Adrenal gland (tissue), 12 donors: Measurements from ENCODE around the gene ZNF20. TPM values are rescaled to one million over a fixed set of nuclear protein-coding genes. Genes with fewer than 3 reads are reported as not detected.

Experiments
- DNase-seq, 7 donors: peaks; one replicate each; pipeline ENCODE4 v3.0.0-alpha.2; 2019 to 2020
- H3K27ac ChIP-seq, 5 donors: fragments of 200-600 bp; sonication (generic) in 4 of 5; 1 replicate in 3 of 5; 2 replicates in 2 of 5; pipeline versions ENCODE4 v1.5.1 to v1.8.0; 2016 to 2020; ENCODE audit warnings: mild to moderate bottlenecking in 1 of 5
- H3K27me3 ChIP-seq: fragments of 200-600 bp; 2 replicates; pipeline ENCODE4 v1.8.0; 2021
- H3K36me3 ChIP-seq, 2 donors: fragments of 200-600 bp; replicated peaks in 1 of 2; 1 replicate in 1 of 2; 2 replicates in 1 of 2; pipeline versions ENCODE4 v1.5.1 to v1.8.0; 2018 to 2022
- H3K4me1 ChIP-seq, 2 donors: fragments of 200-600 bp; replicated peaks in 1 of 2; 1 replicate in 1 of 2; 2 replicates in 1 of 2; pipeline versions ENCODE4 v1.5.1 to v1.8.0; 2018 to 2021
- H3K4me3 ChIP-seq, 4 donors: fragments of 200-600 bp; sonication (generic) in 3 of 4; one replicate each; pipeline ENCODE4 v1.5.1; 2016 to 2018
- H3K9me3 ChIP-seq, 3 donors: fragments of 200-600 bp; sonication (generic) in 1 of 3; replicated peaks in 1 of 3; 1 replicate in 2 of 3; 2 replicates in 1 of 3; pipeline versions ENCODE4 v1.5.1 to v1.8.0; 2016 to 2021
- CTCF ChIP-seq, 6 experiments: fragments of 450-650 bp in 4 of 6; fragments of 200-600 bp in 2 of 6; sonication (generic) in 1 of 6; IDR thresholded peaks; 1 replicate in 5 of 6; 2 replicates in 1 of 6; pipeline versions ENCODE4 v1.5.1 to v1.8.0; 2016 to 2021; ENCODE audit warnings: antibody characterized with exemption in 6 of 6, mild to moderate bottlenecking in 2 of 6, moderate library complexity in 1 of 6
- POLR2A ChIP-seq, 2 donors: fragments of 450-650 bp; IDR thresholded peaks; one replicate each; pipeline ENCODE4 v1.6.1; 2017; ENCODE audit warnings: antibody characterized with exemption in 2 of 2, mild to moderate bottlenecking in 2 of 2, moderate library complexity in 1 of 2
- WGBS, 4 donors: extraction: QIAGEN DNeasy Blood & Tissue Kit in 2 of 4; methylation state at CpG; one replicate each; pipeline versions ENCODE4 v1.1.5 to v1.1.7; 2013 to 2017; 5-methylcytosine and 5-hydroxymethylcytosine counted together
- intact Hi-C, 2 donors: fragments of 100-400 bp; cut with DNase I; formaldehyde crosslinking; loops; one replicate each; pipeline versions ENCODE4 v1.14.1 to v1.15.0; 2022 to 2023
- polyA plus RNA-seq, 3 donors: library from polyadenylated mRNA; stranded (reverse); fragments of 200-250 nt in 2 of 3; fragments of 350-450 nt in 1 of 3; fragmentation: Illumina TruSeq in 1 of 3; extraction: RNeasy Lipid Tissue Mini Kit (QIAGEN cat#74804) in 1 of 3; gene quantifications; one replicate each; pipeline ENCODE4 v1.2.3, GENCODE V29; 2013 to 2014
- total RNA-seq, 9 donors: library from RNA; depleted of rRNA in 4 of 9; stranded (reverse); fragments of >200 nt in 4 of 9; fragments of 120-200 nt in 1 of 9; fragmentation: NEBNext Ultra II Directional in 1 of 9; extraction: Animal tissue kit (Norgen Biotek cat#: 25700) in 1 of 9; gene quantifications; one replicate each; pipeline versions ENCODE4 v1.1.0 to v1.2.4, GENCODE V29; 2013 to 2023
- donor health status: healthy with polysubstance abuse.
- donor health status: Bipolar disorder and iron deficiency.
- donor health status: DM: yes; HTN: yes; CAD: no.
- donor health status: DM: no; HTN: no; CAD: no.
- donor health status: DM: no; HTN: no; CAD: no.
- donor health status: DM: yes; HTN: yes; CAD: no.

ZNF20 gene
- total and polyA plus RNA-seq, 12 donors, result 1.2 to 8.8 (median 3.9) TPM

GRCh38 chr19:12163826-12164225 is 23.7 kb upstream of the ZNF20 start:
- Histone ChIP-seq H3K27ac (peak overlapping the region; percentile 88 to 98 (median 92)), H3K9me3 (no peaks in the 10 kb centered on the region), H3K27me3 (no peaks in the 10 kb centered on the region), H3K4me1 (peaks cover 13 to 32% of the 10 kb centered on the region in 2 donors), H3K36me3 (peaks cover 0 to 5% of the 10 kb centered on the region in 2 donors), H3K4me3 (peak overlapping the region in 2 of 4 donors; percentile 75 to 94)
- peak in 2 of 7 donors; percentile 21 to 31 for DNase-seq
- WGBS, 4 donors, result 1 to 10% (median 9%) methylated on average over 2 of the region's 2 CpGs
- intact Hi-C loops, result loop anchor here in 1 of 2 donors (5.0 kb wide), 1 partner anchor 133 kb away; no protein-coding TSS in a partner anchor
- TF ChIP-seq CTCF (IDR thresholded peaks at IDR 0.05) (no peak), POLR2A (IDR thresholded peaks at IDR 0.05) (no peak)

- H3K4me3 ChIP-seq, result peak within 1 kb of the TSS; percentile 1 to 94 (median 84)
- TF ChIP-seq CTCF (IDR thresholded peaks at IDR 0.05), result no peak
- peak; percentile 85 to 93 for TF ChIP-seq POLR2A (IDR thresholded peaks at IDR 0.05)
- whole genome bisulfite sequencing, 4 donors, result 0 to 1% (median 0%) methylated on average over 8 to 57 of the region's 57 CpGs
- intact Hi-C loops, result loop anchor here in 1 of 2 donors (5.0 kb wide), 1 partner anchor 134 kb away; no protein-coding TSS in a partner anchor
- no peaks in the 10 kb centered on the region for H3K9me3 ChIP-seq
- no peaks in the 10 kb centered on the region for H3K36me3 ChIP-seq
- peak within 1 kb of the TSS; percentile 88 to 98 (median 92) for H3K27ac ChIP-seq
- peak; percentile 94 to 98 (median 96) for DNase-seq
- H3K27me3 ChIP-seq, result no peaks in the 10 kb centered on the region
- peaks cover 13 to 32% of the 10 kb centered on the region in 2 donors for H3K4me1 ChIP-seq
Observed at GRCh38 chr19:12162882-12163806, 23.0 kb upstream of the ZNF20 start, which contains the start of gene ZNF136. TSS of gene ZNF136 (plus strand) at chr19:12163096. CDS start at chr19:12163204, 108 bp downstream.

- Histone ChIP-seq H3K27me3 (no peaks in the 10 kb centered on the region), H3K4me3 (peak overlapping the region in 2 of 4 donors; percentile 75 to 94), H3K27ac (peak overlapping the region in 3 of 5 donors; percentile 92 to 98 (median 93)), H3K36me3 (no peaks in the 10 kb centered on the region), H3K9me3 (no peaks in the 10 kb centered on the region), H3K4me1 (peaks cover 13 to 32% of the 10 kb centered on the region in 2 donors)
- DNase-seq, result no peak
- WGBS, 4 donors, result 11 to 14% (median 13%) methylated on average over 8 of the region's 8 CpGs
- intact Hi-C loops, result loop anchor here in 1 of 2 donors (5.0 kb wide), 1 partner anchor 135 kb away; no protein-coding TSS in a partner anchor
- TF ChIP-seq CTCF (IDR thresholded peaks at IDR 0.05), result no peak
Observed at GRCh38 chr19:12162513-12162881, 22.3 kb upstream of the ZNF20 start.

GRCh38 chr19:12159773-12160414 is 19.7 kb upstream of the ZNF20 start:
- intact Hi-C loops, result loop anchor here in 1 of 2 donors (5.0 kb wide), 1 partner anchor 137 kb away; no protein-coding TSS in a partner anchor
- no peaks in the 10 kb centered on the region for H3K27me3 ChIP-seq
- H3K36me3 ChIP-seq, result no peaks in the 10 kb centered on the region
- no peaks in the 10 kb centered on the region for H3K9me3 ChIP-seq
- no peak for TF ChIP-seq CTCF (IDR thresholded peaks at IDR 0.05)
- no peak for TF ChIP-seq POLR2A (IDR thresholded peaks at IDR 0.05)
- WGBS, 4 donors, result 87 to 94% (median 94%) methylated on average over 19 to 25 of the region's 25 CpGs
- H3K4me1 ChIP-seq, result peaks cover 11 to 27% of the 10 kb centered on the region in 2 donors
- DNase-seq, result no peak
- H3K27ac ChIP-seq, result no peak overlapping the region
- no peak overlapping the region for H3K4me3 ChIP-seq
